Dedifferentiated amniotic fluid mesenchymal stem cell (primary cell): Measurements from ENCODE around the gene RUNX1.
"Not testable (repeated sequence)": the region's sequence is repeated elsewhere in the genome, so short reads cannot be mapped to it uniquely, and the experiment has no call there.

Experiments
- DNase-seq: peaks from one replicate; pipeline ENCODE4 v3.0.0-alpha.2; 2016; ENCODE audit errors: extremely low spot score

Gene RUNX1

DNA sequence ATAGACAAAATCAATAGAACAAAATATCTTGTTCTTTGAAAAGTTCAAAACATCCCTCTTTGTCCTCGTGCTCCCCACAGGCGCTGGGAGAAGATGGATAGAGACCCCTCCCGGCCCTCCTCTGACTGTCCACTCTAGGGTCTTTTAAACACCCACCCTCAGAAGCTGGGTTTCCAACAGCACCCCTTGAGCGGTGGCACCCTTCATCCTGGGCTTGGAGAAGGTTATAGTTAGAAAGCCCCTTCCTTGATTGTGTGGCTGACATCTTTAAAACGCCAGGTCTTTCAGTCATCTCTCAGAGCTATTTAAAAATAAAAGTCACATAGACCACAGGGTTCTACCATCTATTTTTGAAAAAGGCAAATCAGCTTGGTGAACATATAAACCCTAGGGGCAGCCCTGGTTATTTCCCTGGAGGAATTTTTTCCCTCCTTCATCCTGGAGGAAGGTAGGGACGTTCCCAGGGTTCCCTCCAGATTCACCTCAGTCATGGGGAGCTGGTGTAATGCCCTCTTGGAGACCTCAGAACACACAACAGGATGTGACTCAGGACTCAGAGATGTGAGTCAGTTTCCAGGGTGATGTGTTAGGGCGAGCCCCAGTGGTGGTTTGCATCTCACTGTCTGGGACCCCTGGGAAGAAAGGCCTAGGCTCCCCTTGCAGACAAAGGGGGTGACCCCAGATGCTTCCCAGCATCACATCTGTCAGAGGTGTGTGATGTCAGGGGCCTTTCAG is 241.8 kb downstream of the RUNX1 start:
- DNase-seq: peak; percentile 40

DNA sequence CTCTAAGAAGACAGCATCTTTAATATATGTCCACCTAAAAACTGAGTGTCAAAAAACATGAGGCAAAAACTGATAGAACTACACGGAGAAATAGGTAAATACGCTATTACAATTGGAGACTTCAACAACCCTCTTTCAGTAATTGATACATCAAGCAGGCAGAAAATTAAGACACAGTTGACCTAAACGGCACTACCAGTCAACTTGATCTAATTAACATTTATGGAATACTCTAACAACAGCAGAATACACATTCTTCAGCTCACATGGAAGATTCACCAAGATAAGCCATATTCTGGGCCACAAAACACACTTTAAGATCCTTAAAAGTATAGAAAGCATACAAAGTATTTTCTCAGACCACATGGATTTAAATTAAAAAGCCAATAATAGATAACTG is 242.7 kb downstream of the RUNX1 start:
- no peak for DNase-seq

DNA sequence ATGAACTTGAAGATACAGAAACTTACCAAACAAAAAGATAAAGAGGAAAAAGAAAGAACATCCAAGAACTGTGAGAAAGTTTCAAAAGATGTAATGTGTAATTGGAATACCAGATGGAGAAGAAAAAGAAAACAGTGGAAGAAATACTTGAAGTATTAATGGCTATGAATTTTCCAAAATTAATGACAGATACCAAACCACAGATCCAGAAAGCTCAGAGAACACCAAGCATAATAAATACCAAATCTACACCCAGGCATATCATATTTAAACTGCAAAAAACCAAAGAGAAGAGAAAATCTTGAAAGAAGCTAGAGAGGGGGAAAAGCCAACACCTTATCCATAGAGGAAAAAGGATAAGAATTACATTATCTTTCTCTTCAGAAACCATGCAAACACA is 243.9 kb downstream of the RUNX1 start:
- DNase-seq: no peak

- not testable (repeated sequence) for DNase-seq
These were observed 244.5 kb downstream of the RUNX1 start for GRCh38 chr21:34804584-34804983.

GRCh38 chr21:34803782-34804370 is 245.2 kb downstream of the RUNX1 start:
- DNase-seq: no peak

GRCh38 chr21:34802180-34802899 is 246.8 kb downstream of the RUNX1 start:
- no peak for DNase-seq

GRCh38 chr21:34801519-34802132 is 247.5 kb downstream of the RUNX1 start:
- DNase-seq: no peak

- DNase-seq: no peak
These were observed 248.1 kb downstream of the RUNX1 start for GRCh38 chr21:34800797-34801518.

DNA sequence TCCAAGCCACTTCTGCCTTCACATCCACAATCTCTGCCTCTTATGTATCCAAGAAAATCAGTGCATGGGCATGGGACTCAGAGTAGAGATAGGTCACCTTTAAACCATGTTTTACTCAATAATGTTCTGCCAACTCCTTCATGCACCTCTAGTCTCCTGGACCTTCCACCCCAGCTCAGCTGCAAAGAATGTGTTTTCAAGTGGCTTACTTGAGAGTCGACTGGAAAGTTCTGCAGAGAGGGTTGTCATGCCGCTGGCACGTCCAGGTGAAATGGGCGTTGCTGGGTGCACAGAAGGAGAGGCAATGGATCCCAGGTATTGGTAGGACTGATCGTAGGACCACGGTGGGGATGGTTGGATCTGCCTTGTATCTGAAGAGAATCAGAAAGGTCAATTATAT is 250.0 kb downstream of the RUNX1 start:
- DNase-seq: no peak

GRCh38 chr21:34797921-34798535 is 251.1 kb downstream of the RUNX1 start:
- no peak for DNase-seq

GRCh38 chr21:34797201-34797525 is 251.9 kb downstream of the RUNX1 start:
- DNase-seq: no peak

DNA sequence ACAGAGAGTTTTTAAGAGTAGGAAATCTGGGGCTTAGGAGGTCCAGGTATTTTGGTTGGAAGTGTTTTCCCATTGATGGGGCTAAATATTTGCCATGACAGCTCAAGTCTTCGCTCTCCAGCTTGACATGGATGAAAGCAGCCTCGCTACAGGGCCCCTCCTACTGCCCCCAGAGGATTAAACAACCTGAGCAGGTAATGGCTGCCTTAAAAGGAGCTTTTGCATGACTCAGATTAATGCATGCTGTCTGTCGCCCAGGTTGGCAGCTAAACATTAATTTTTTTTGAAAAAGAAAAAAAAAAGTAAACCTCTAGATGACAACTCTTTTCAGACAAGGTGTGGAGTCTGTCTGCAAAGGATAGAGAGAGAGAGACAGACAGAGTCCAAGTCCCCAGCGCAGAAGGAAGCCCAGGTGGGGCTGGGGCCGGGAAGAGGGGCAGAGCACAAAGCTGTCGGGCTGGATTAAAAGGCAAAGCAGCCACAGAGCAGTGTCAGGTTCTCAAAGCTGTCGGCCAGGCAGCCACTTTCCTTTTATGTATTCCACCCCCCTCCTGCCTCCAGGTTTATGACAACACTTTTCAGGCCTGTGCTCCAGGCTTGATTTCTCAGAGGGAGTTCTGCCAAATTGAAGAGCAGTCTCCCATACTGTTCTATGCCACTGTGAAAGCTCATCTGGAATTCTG is 252.4 kb downstream of the RUNX1 start:
- no peak for DNase-seq

DNA sequence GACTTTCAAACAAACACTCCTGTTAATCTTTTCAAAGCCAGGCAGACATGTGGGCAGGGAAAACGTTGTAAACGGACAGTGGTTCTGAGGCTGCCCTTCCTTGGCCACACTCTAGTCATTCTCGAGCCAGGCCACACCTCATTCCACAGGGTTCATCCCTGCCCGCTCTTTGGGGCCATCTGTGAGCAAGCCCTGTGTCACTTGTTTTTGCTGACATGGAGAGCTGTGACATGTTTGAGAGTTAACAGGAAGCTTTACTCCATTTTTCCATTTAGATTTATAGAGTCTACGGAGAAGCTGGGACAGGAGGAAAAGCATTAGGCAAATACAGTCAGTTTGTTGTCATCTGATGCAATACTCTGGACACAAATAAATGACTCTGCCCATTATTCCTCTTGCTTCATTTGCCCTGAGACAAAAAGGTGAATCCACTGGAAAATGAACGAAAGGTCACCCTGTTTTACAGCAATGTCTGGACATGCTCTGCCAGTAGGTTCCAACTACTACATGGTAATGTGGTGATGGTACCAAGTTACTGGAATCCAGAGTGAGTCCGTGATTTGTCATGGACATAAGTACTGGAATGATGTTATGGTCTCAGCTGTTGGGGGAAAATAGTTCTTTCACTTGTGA is 253.4 kb downstream of the RUNX1 start:
- DNase-seq: peak; percentile 62

DNA sequence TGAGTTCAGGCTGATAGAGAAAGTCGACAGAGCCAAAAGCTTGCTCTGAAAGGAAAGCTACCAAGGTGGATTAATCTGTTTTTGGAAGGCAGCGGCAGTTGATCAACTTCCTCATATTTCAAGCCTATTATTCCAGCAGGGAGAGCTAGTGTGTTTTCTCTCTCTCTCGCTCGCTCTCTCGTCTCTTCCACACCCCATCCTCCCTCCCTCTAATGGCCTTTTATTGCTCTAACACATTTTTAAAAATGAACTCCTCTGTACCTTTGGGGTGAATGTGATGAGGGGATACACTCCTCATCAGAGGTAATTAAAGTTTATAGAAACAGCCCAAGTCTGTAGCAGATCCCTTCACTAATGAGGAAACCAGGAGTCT is 253.9 kb downstream of the RUNX1 start:
- DNase-seq: no peak

GRCh38 chr21:34794686-34795085 is 254.4 kb downstream of the RUNX1 start:
- no peak for DNase-seq

DNA sequence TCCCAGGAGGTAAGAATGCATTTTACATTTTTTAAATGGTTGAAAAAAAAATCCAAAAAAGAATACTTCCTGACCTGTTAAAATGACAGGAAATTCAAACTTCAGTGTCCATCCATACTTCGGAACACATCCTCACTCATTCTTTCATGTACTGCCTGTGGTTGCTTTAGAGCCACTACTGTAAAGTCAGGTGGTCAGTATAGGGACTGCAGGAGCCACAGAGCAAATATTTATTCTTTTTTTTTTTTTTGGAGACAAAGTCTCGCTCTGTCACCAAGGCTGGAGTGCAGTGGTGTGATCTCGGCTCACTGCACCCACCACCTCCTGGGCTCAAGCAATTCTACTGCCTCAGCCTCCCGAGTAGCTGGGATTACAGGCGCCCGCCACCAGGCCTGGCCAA is 255.6 kb downstream of the RUNX1 start:
- no peak for DNase-seq

GRCh38 chr21:34792504-34793089 is 256.5 kb downstream of the RUNX1 start:
- DNase-seq: no peak

DNA sequence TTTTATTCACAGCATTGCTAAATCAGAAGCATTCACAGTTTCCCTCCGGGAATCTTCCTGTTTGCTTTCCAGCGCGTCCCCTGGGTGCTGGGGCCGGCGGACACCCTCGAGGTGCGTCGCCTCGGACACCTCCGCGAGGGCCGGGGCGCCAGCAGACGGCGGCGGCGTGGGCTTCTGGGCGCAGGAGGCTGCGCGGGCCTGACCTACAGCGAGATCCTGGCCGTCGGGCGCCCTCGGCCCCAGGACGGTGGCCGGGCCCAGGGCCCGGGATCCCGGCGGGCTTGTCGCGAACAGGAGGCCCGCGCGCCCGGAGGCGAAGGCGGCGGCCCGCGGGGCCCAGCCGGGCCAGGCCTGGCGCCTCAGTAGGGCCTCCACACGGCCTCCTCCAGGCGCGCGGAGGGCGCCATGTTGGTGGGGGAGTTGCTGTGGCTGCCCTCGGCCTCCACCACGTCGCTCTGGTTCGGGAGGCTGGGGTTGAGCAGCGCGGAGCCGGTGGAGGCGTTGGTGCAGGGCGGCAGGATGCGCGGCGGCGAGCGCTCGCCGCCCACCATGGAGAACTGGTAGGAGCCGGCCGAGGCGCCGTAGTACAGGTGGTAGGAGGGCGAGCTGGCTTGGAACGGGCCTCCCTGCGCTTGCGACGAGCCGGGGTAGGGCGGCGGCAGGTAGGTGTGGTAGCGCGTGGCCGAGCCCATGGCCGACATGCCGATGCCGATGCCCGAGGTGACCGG is 257.2 kb downstream of the RUNX1 start:
- DNase-seq: no peak

- DNase-seq: no peak
These were observed 258.3 kb downstream of the RUNX1 start for GRCh38 chr21:34790834-34791233.

GRCh38 chr21:34790341-34790740 is 258.8 kb downstream of the RUNX1 start:
- DNase-seq: no peak
